Brain microvascular endothelial cell (primary cell): ENCODE results near the gene KLF8.

ENCODE experiments used
- DNase-seq: peaks from one replicate; pipeline ENCODE4 v3.0.0-alpha.2; 2020
- H3K27ac ChIP-seq: fragments of 250-450 bp; sonication (Bioruptor Pico); 2 replicates; pipeline ENCODE4 v1.5.1; 2020; ENCODE audit warnings: mild to moderate bottlenecking, moderate library complexity
- H3K27me3 ChIP-seq: fragments of 250-450 bp; sonication (Bioruptor Pico); replicated peaks from 2 replicates; pipeline ENCODE4 v1.5.1; 2020; ENCODE audit warnings: mild to moderate bottlenecking
- H3K36me3 ChIP-seq: fragments of 250-450 bp; sonication (Bioruptor Pico); replicated peaks from 2 replicates; pipeline ENCODE4 v1.5.1; 2020; ENCODE audit warnings: mild to moderate bottlenecking
- H3K4me3 ChIP-seq: 2 replicates; pipeline ENCODE4 v1.5.1; 2011; ENCODE audit warnings: low read depth, mild to moderate bottlenecking, control low read depth, low read length, moderate library complexity
- in situ Hi-C: cut with HindIII; loops from 2 replicates; pipeline ENCODE4 v1.10.0; 2017; ENCODE audit warnings: low sequenced_read_pairs, low pct_ligation_motif_present
- TF ChIP-seq, protein P1 (sequence below): IDR thresholded peaks from 2 replicates; pipeline ENCODE4 v1.5.1; 2011; ENCODE audit warnings: low read depth, mild to moderate bottlenecking, moderate library complexity, low read length, control low read depth, inconsistent platforms; ENCODE audit errors: missing control alignments

KLF8 gene

DNA sequence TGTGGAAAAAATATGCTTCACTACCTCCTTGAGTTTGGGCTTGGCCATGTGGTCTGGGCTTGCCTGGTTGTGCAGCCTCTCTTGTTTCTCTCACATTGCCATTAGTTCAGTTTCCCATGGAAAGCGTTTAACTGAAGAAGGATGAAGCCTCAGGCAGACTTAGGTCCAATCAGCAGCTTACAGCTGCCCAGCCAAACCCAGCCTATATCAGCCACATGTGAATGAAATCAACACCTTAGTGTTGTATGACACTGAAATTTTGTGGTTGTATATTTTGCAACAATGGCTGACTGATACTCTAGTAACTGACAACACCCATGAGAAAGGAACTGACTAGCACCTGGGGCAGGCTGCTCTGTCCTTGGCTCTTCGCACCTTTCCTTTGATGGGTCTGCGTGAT lies 81.2 kb downstream of the KLF8 start:
- Histone ChIP-seq H3K27me3 (no peaks in the 10 kb centered on the region), H3K27ac (no peak overlapping the region), H3K36me3 (no peaks in the 10 kb centered on the region), H3K4me3 (no peak overlapping the region)
- in situ Hi-C loops: no loop called here
- TF ChIP-seq, protein P1, sequence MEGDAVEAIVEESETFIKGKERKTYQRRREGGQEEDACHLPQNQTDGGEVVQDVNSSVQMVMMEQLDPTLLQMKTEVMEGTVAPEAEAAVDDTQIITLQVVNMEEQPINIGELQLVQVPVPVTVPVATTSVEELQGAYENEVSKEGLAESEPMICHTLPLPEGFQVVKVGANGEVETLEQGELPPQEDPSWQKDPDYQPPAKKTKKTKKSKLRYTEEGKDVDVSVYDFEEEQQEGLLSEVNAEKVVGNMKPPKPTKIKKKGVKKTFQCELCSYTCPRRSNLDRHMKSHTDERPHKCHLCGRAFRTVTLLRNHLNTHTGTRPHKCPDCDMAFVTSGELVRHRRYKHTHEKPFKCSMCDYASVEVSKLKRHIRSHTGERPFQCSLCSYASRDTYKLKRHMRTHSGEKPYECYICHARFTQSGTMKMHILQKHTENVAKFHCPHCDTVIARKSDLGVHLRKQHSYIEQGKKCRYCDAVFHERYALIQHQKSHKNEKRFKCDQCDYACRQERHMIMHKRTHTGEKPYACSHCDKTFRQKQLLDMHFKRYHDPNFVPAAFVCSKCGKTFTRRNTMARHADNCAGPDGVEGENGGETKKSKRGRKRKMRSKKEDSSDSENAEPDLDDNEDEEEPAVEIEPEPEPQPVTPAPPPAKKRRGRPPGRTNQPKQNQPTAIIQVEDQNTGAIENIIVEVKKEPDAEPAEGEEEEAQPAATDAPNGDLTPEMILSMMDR: no peak
- DNase-seq: no peak

DNA sequence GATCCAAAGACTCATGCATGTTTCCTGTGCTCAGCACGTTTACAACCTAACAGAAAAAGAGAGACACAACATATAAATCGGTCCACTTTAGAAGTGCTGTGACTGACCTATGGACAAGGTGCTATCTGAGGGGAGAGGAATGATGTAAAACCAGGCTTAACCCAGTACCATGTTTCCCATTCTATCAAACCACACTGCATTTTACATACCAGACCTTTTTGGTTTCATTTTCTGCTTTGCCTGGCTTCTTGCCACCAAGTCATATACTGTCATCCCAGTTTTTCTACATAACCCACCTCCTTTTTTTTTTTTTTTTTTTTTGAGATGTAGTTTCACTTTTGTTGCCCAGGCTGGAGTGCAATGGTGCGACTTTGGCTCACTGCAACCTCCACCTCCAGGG lies 82.2 kb downstream of the KLF8 start:
- Histone ChIP-seq H3K4me3 (no peak overlapping the region), H3K27me3 (no peaks in the 10 kb centered on the region), H3K36me3 (no peaks in the 10 kb centered on the region), H3K27ac (no peak overlapping the region)
- DNase-seq: no peak
- TF ChIP-seq, protein P1: no peak
- in situ Hi-C loops: no loop called here

DNA sequence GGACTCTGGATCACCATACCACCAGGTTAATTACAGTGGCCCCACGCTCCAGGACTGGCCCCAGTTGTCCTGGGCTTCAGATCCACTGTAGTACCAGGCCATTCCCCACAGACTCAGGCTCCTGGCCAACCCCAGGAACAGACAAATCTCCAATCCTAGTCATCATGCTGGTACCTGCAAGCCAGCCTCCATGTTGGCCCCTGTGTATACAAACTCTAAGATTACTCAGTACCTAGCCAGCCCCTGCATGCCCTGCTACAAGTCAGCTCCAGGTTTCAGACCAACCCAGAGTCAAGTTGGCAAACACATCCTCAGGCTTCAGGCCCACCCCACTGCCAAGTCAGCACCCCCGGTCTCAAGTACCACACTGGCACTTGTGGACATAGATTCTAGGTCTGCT lies 85.9 kb downstream of the KLF8 start:
- no peaks in the 10 kb centered on the region for H3K36me3 ChIP-seq
- H3K4me3 ChIP-seq: no peak overlapping the region
- no peak for DNase-seq
- TF ChIP-seq, protein P1: no peak
- in situ Hi-C loops: no loop called here
- no peak overlapping the region for H3K27ac ChIP-seq
- H3K27me3 ChIP-seq: no peaks in the 10 kb centered on the region

DNA sequence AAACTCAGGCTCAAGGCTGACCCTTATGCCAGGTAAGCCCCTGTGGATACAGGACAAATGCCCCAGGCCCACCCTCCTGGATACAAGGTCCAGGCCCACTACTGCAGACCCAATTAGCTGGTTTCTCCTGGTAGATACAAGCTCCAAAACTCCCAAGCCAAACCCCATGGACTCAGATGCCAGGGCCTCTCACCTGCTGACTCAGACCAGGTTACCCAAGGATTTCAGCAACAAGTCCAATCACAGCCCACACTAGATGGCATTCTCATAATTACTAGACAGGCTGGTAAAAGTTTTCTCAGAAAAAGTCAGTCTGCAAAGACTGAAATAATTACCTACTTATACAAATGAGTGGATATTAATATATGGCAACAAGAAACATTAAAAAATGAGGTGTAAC lies 87.0 kb downstream of the KLF8 start:
- DNase-seq: no peak
- in situ Hi-C loops: no loop called here
- Histone ChIP-seq H3K4me3 (no peak overlapping the region), H3K36me3 (no peaks in the 10 kb centered on the region), H3K27ac (no peak overlapping the region), H3K27me3 (no peaks in the 10 kb centered on the region)
- TF ChIP-seq, protein P1: no peak
